Measurements from ENCODE around the gene MAD1L1. TPM values are rescaled to one million over a fixed set of nuclear protein-coding genes. Genes with fewer than 3 reads are reported as not detected.

MAD1L1 gene
- total RNA-seq, 1 experiment from 2014 or later = 50.8 TPM

GRCh38 chr7:2022737-2023250, 210.0 kb downstream of the MAD1L1 start:
- no peak for DNase-seq
- no peaks in the 10 kb centered on the region for H3K9me2 ChIP-seq (ENCODE audit: insufficient read depth)
- no peaks in the 10 kb centered on the region for H3K27me3 ChIP-seq (ENCODE audit: insufficient read depth, low read depth)
- no peaks in the 10 kb centered on the region for H3K79me2 ChIP-seq (ENCODE audit: low read depth)
- H3K4me1 ChIP-seq (replicated peaks; ENCODE audit: insufficient read depth) = 0 out of 2 replicates have a peak, but pooled peaks cover 3% of the 10 kb centered on the region
- H3K4me3 ChIP-seq = no peak overlapping the region
- intact Hi-C loops (cut with micrococcal nuclease; ENCODE audit: unreplicated experiment) = no loop called here
- peaks cover 3% of the 10 kb centered on the region for H4K20me1 ChIP-seq (ENCODE audit: insufficient read depth)
- peaks cover 14% of the 10 kb centered on the region for H3K9me3 ChIP-seq (ENCODE audit: insufficient read depth, low read depth)
- TF ChIP-seq EZH2 (IDR thresholded peaks at IDR 0.05; ENCODE audit: low read depth) (no peak), CTCF (conservative IDR thresholded peaks at IDR 0.05) (no peak)
- no peak overlapping the region for H3K27ac ChIP-seq
- H3F3A ChIP-seq (ENCODE audit: insufficient read depth, low read depth) = peaks cover 4% of the 10 kb centered on the region; the same call in 1 of the 2 replicates
- no peak overlapping the region for H2AFZ ChIP-seq
- ChIA-PET POLR2A (ENCODE audit: unreplicated experiment) (no interaction called here), CTCF (no interaction called here)
- no TSS peak for BruUV-seq (replicated peaks)
- no peak overlapping the region for H3K4me2 ChIP-seq
- no peaks in the 10 kb centered on the region for H3K36me3 ChIP-seq (ENCODE audit: low read depth)

GRCh38 chr7:2022021-2022409, 210.7 kb downstream of the MAD1L1 start:
- TF ChIP-seq EZH2 (IDR thresholded peaks at IDR 0.05; ENCODE audit: low read depth) (no peak), CTCF (conservative IDR thresholded peaks at IDR 0.05) (no peak)
- Histone ChIP-seq H3K27ac (no peak overlapping the region), H2AFZ (no peak overlapping the region), H3K4me1 (replicated peaks; ENCODE audit: insufficient read depth) (0 out of 2 replicates have a peak, but pooled peaks cover 3% of the 10 kb centered on the region), H3K4me2 (no peak overlapping the region), H3K27me3 (ENCODE audit: insufficient read depth, low read depth) (no peaks in the 10 kb centered on the region), H3K4me3 (no peak overlapping the region), H4K20me1 (ENCODE audit: insufficient read depth) (peaks cover 6% of the 10 kb centered on the region), H3K79me2 (ENCODE audit: low read depth) (no peaks in the 10 kb centered on the region), H3K36me3 (ENCODE audit: low read depth) (no peaks in the 10 kb centered on the region), H3F3A (ENCODE audit: insufficient read depth, low read depth) (peaks cover 4% of the 10 kb centered on the region; the same call in 1 of the 2 replicates), H3K9me3 (ENCODE audit: insufficient read depth, low read depth) (peaks cover 14% of the 10 kb centered on the region), H3K9me2 (ENCODE audit: insufficient read depth) (no peaks in the 10 kb centered on the region)
- POLR2A ChIA-PET (ENCODE audit: unreplicated experiment) = no interaction called here
- CTCF ChIA-PET = no interaction called here
- BruUV-seq (replicated peaks) = no TSS peak
- intact Hi-C loops (cut with micrococcal nuclease; ENCODE audit: unreplicated experiment) = no loop called here
- no peak for DNase-seq

GRCh38 chr7:2019711-2020511, 212.8 kb downstream of the MAD1L1 start:
- H3F3A ChIP-seq (ENCODE audit: insufficient read depth, low read depth) = no peaks in the 10 kb centered on the region; the same call in 1 of the 2 replicates
- ChIA-PET POLR2A (ENCODE audit: unreplicated experiment) (interaction anchor here (0.6 kb wide), 1 partner anchor 815 kb away, joined by 3 read pairs; no protein-coding TSS in a partner anchor), CTCF (no interaction called here)
- H3K4me3 ChIP-seq = no peak overlapping the region
- H3K9me2 ChIP-seq (ENCODE audit: insufficient read depth) = no peaks in the 10 kb centered on the region
- H3K27me3 ChIP-seq (ENCODE audit: insufficient read depth, low read depth) = no peaks in the 10 kb centered on the region
- H3K4me2 ChIP-seq = no peak overlapping the region
- no peaks in the 10 kb centered on the region for H3K79me2 ChIP-seq (ENCODE audit: low read depth)
- H3K36me3 ChIP-seq (ENCODE audit: low read depth) = no peaks in the 10 kb centered on the region
- no peak overlapping the region for H3K27ac ChIP-seq
- TF ChIP-seq EZH2 (IDR thresholded peaks at IDR 0.05; ENCODE audit: low read depth) (no peak), CTCF (conservative IDR thresholded peaks at IDR 0.05) (no peak)
- 0 out of 2 replicates have a peak, but pooled peaks cover 3% of the 10 kb centered on the region for H3K4me1 ChIP-seq (replicated peaks; ENCODE audit: insufficient read depth)
- peaks cover 5% of the 10 kb centered on the region for H3K9me3 ChIP-seq (ENCODE audit: insufficient read depth, low read depth)
- H2AFZ ChIP-seq = no peak overlapping the region
- BruUV-seq (replicated peaks) = no TSS peak
- H4K20me1 ChIP-seq (ENCODE audit: insufficient read depth) = peaks cover 6% of the 10 kb centered on the region
- DNase-seq = no peak
- intact Hi-C loops (cut with micrococcal nuclease; ENCODE audit: unreplicated experiment) = no loop called here

Measured in PC-9 (cell line).